GM19193 (cell line): ENCODE results near the gene CUL3.

Experiments
- POLR2A ChIP-seq: IDR thresholded peaks from 4 replicates; pipeline ENCODE4 v1.6.1; 2011; ENCODE audit not compliant: insufficient read depth, insufficient read length; ENCODE audit errors: extremely low read depth

CUL3 gene

DNA sequence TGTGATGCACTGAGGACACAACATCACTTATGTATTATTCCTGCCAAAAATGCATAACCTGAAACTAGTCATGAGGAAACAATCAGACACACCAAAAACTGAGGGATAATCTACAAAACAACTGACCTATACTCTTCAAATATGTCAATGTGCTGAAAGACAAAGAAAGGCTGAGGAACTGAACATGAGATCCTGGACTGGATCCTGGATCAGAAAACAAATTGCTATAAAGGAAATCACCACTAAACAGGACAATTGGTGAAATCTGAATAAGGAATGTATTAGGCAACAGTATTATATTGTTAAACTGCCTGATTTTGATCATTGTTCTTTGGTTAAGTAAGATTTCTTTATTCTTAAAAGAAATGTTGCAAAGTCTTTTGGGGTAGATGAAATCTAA is 28.8 kb downstream of the CUL3 start:
- TF ChIP-seq POLR2A, result no peak

DNA sequence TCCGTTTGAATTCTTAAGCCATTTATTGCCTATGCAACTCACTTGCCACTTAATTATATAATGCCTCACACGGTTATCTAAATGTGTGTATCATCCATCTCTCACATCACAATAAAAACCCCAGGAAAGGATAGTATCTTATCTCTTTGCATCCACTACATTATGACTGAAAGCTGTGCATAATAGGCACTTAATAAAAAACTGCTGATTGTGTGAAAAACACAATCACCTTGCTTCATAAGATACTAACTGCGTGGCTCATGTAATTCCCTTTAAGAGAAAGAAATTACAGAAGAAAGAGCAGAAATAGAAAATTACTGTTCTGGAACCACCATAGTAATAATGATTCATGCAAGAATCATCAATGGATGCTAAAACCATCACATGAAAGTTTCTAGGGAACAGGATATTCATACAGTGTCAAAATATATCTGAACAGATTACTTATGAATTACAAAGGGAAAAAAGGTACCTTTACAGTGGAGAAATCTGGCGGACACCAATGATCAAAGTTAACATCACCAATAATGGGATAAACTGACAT is 29.3 kb downstream of the CUL3 start:
- TF ChIP-seq POLR2A, result no peak

GRCh38 chr2:224552771-224553170 is 32.4 kb downstream of the CUL3 start:
- TF ChIP-seq POLR2A, result no peak

DNA sequence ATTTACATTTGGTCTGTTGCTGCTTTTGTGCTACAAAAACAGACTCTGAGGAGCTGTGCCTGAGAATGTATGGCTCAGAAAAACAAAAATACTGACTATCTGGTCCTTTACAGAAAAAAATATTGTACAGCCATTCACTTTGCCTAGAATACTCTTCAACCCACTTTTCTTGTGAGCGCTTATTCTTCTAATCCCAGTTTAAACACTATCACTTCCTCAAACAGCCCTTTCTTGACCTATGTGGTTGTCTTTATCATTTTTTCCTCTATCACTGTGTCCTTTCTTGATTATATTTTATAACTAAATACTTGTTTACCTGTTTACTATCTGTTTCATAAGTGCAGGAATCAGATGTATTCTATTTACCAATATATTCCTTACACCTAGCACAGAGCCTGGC is 33.5 kb downstream of the CUL3 start:
- no peak for TF ChIP-seq POLR2A

GRCh38 chr2:224546926-224547325 is 38.2 kb downstream of the CUL3 start:
- no peak for TF ChIP-seq POLR2A

DNA sequence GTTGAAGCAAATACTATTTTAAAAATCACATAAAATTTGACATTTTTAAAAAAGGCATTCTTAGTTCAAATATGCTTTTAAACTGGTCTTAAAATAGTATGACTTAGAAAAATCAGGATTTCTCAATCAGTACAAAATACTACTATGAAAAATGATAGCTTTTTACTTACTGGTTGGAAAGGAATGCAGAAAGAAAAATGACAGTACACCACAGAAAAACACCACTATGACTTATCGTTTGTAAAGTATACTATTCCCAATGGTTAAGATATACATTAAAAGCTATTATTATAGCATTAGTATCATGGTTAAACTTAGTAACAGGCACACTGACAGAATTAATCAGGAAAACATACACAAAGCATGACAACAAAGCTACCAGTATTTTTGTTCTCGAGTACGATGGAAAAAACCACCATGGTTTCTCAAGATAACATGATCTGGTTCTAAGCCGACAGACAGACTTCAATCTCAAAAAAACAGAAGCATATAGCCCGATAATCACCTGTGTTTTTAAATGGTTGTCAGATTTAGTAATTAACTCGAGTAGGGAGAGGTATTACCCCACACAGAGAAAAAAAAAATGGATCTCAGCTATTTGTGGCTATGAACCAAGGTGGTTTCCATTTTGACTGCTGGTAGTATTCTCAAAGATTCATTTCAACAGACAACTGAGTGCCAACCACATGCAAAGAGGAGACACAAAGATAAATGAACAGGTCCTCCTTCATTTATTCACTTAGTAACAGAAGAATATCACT is 39.1 kb downstream of the CUL3 start:
- no peak for TF ChIP-seq POLR2A

- no peak for TF ChIP-seq POLR2A
Observed at GRCh38 chr2:224543939-224544338, 41.2 kb downstream of the CUL3 start.

GRCh38 chr2:224538561-224539138 is 46.5 kb downstream of the CUL3 start:
- TF ChIP-seq POLR2A, result no peak

GRCh38 chr2:224532931-224533330 is 52.2 kb downstream of the CUL3 start:
- no peak for TF ChIP-seq POLR2A

GRCh38 chr2:224532441-224532840 is 52.7 kb downstream of the CUL3 start:
- TF ChIP-seq POLR2A, result no peak

DNA sequence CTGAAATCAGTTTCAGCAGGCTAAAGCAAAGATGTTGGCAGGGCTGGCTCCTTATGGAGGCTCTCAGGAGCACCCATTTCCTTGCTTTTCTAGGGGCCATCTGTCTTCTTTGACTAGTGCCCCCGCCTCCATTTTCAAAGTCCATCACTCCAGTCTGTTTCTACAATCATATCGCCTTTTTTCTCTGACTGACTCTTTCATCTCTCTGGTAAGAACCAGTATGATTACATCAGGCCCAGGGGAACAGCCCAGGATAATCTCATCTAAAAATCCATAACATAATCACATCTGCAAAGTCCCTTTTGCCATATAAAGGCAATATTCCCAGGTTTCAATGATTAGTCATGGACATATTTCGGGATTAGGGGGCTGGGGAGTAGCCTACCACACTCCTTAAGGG is 57.0 kb downstream of the CUL3 start:
- no peak for TF ChIP-seq POLR2A

DNA sequence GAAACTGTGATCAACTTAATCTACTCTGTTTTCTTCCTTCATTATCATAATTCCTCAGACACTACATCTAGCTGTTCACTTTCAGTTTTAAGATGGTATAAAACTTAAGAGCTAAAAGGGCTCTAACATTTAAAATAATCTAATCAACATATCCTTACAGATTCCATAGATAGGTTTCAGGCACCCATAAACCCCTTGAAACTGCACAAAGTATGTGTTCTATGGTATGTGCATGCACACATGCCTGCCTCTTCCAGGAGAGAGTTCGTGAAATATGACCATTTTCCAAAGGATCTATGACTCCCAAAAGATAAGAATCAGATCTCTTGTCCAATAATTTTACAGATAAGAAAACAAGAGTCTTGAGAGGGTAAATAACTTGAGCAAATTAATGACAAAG is 59.4 kb downstream of the CUL3 start:
- TF ChIP-seq POLR2A, result no peak

DNA sequence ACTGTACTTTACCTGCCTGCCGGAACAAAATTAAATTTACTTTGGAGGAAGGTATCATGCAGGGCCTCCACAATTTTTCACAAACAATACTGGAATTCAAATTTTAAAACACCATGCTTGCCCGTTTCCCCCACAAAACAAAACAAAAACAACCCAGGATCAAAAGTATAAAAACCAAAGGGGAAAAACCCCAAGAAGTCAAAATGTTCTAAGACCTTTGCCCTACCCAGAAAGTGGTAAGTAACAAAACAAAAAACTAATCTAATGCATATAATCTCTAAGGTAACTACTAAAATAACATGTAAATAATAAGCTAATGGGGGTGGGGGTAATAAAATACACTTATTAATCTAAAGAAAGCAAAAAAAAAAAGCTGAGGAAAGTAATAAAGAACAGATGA is 60.5 kb downstream of the CUL3 start:
- TF ChIP-seq POLR2A, result no peak

DNA sequence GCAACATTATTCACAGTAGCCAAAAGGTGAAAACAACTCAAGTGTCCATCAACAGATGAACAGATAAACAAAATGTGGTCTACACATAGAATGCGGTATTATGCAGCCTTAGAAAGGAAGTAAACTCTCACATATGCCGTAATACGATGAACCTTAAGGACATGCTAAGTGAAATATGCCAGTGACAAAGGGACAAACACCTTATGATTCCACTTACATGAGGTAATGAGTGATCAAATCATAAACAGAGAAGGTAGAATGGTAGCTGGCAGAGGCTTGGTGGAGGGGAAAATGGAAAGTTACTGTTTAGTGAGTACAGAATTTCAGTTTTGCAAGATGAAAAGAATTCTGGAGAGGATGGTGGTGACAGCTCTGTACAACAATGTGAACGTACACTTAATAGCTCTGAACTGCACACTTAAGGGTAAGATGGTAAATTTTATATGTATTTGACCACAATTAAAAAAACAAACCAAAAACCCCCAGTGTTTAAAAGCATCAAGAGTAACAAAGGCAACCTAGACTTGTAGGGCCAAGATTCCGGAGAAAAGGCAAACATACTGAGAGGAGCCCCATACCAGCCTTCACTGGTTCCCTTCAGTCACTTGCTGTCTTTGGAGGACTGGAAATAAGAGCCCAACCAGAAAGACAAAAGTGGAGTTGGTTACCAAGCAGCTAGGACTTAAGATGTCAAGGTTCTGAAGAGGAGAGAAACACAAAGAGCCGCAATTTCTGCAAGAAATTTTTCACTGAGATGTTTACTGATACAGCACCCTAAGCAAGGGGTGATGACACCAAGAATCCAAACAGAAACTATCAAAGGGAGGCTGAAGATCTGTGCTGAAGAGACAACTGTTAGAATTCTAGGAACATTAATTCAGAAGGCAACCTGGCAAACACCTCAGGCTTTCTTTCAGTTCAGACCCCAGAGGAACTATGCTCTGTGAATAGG is 61.3 kb downstream of the CUL3 start:
- no peak for TF ChIP-seq POLR2A

- TF ChIP-seq POLR2A, result no peak
Observed at GRCh38 chr2:224520064-224520463, 65.1 kb downstream of the CUL3 start.
